ENCODE results near the gene SLC7A11.

SLC7A11 gene

GRCh38 chr4:138178566-138178965 is 63.6 kb downstream of the SLC7A11 start:
- peak; percentile 26 to 81 for DNase-seq (ENCODE audit: low read depth in 2 of 2)
- no peak for TF ChIP-seq CTCF (IDR thresholded peaks at IDR 0.05; ENCODE audit: low read depth, low read length)
- H3K4me3 ChIP-seq (replicated peaks in 1 of 2; ENCODE audit: low read depth in 2 of 2, low read length in 2 of 2): no peak overlapping the region

GRCh38 chr4:138177278-138177968 is 64.7 kb downstream of the SLC7A11 start:
- DNase-seq (ENCODE audit: low read depth in 2 of 2): no peak
- no peak for TF ChIP-seq CTCF (IDR thresholded peaks at IDR 0.05; ENCODE audit: low read depth, low read length)

DNA sequence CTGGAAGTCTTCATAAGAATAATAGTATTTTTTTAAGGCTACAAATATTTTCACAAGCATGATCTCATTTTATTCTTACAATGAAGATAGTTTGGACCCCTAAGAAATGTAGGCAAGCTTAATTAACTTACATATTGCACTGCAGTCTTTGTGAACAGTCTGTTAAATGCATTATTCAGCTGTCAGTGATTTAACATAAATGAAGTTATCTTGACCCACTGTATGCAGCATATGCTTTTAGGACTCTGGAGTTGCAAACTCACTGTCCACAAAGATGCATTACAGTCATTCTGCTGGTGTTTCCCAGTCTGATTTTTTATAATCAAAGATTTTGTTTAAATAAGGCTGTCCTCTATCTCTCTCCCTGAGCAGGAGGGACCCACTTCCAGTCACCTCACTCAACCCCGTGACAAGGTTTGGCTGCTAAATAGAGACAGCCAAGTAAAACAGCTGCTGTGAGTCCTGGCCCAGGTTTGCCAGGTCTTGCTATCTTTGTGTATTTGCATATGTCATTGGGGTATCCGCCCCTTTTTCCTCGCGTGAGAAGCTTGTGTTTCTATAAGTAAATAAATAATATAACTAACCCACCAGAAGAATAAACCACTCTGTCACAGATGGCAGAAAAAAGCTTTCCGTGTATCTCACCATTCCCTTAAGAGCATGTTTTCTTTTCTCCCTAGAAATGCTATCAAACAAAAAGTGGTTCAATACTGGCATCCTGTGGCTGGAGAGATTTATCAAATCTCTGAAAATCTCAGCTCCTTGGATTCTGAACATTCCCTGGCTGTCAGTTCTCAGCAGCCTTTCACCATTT is 67.0 kb downstream of the SLC7A11 start:
- no peak for TF ChIP-seq CTCF (IDR thresholded peaks at IDR 0.05; ENCODE audit: low read depth, low read length)
- peak; percentile 49 to 61 for DNase-seq (ENCODE audit: low read depth in 2 of 2)
- H3K4me3 ChIP-seq (replicated peaks in 1 of 2; ENCODE audit: low read depth in 2 of 2, low read length in 2 of 2): no peak overlapping the region

More at GRCh38 chr4:138177278-138177968, 64.7 kb downstream of the SLC7A11 start:
- H3K4me3 ChIP-seq (replicated peaks in 1 of 2; ENCODE audit: low read depth in 2 of 2, low read length in 2 of 2): no peak overlapping the region

DNA sequence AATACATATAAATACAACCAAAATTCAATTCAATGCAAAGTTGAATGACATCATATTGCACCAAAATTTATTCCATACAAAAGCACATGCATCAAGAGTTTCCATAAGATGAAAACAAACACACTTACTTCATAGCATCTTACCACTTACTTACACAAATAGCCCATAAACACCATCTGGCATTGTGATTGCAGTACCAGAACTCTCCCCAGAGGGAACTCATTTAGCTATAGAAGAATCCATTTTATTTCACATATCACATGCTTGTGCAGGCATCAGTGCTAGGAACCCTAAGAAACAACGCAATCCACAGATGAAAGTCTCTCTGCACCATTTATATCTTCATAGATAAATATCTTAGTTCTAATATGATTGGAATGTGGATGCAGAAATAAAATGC is 77.9 kb downstream of the SLC7A11 start:
- no peak for TF ChIP-seq CTCF (IDR thresholded peaks at IDR 0.05; ENCODE audit: low read depth, low read length)
- H3K4me3 ChIP-seq (replicated peaks in 1 of 2; ENCODE audit: low read depth in 2 of 2, low read length in 2 of 2): no peak overlapping the region
- no peak for DNase-seq (ENCODE audit: low read depth in 2 of 2)

- TF ChIP-seq CTCF (IDR thresholded peaks at IDR 0.05; ENCODE audit: low read depth, low read length): no peak
- DNase-seq (ENCODE audit: low read depth in 2 of 2): no peak
- H3K4me3 ChIP-seq (replicated peaks in 1 of 2; ENCODE audit: low read depth in 2 of 2, low read length in 2 of 2): no peak overlapping the region
These were observed 79.0 kb downstream of the SLC7A11 start for GRCh38 chr4:138163171-138163570.

GRCh38 chr4:138162259-138162658 is 79.9 kb downstream of the SLC7A11 start:
- H3K4me3 ChIP-seq (replicated peaks in 1 of 2; ENCODE audit: low read depth in 2 of 2, low read length in 2 of 2): no peak overlapping the region
- peak in 1 of 2 donors; percentile 26 for DNase-seq (ENCODE audit: low read depth in 2 of 2)
- TF ChIP-seq CTCF (IDR thresholded peaks at IDR 0.05; ENCODE audit: low read depth, low read length): no peak
